ENCODE results near the gene CEMIP2. TPM values are rescaled to one million over a fixed set of nuclear protein-coding genes. Genes with fewer than 3 reads are reported as not detected.
A peak's percentile ranks its signal among the peaks of the same experiment; 100 is the strongest.

Gene CEMIP2
- total and polyA plus RNA-seq, 4 donors: 18.8 to 123 (median 38.6) TPM

DNA sequence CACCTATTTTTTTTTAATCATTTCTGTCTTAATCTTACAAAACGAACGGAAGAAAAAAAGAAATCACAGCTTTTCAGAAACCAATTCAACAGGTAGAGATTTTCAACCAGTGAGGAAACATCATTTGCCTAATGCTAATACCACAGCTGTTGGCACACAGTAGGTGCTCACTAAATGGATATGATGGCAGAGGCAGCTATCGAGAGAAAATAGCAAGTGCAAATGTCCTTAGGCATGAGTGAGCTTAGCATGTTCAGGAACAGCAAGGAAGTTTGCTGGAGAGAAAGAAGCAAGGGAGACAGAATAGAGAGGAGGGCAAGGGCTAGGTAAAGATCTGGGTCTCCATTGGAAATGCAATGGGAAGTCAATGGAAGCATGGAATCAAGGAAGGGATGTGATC lies 49.2 kb downstream of the CEMIP2 start:
- no peaks in the 10 kb centered on the region for H3K27me3 ChIP-seq (ENCODE audit: control insufficient read depth in 4 of 4, insufficient read depth in 4 of 4, low read length in 3 of 4)
- H3K36me3 ChIP-seq (ENCODE audit: control insufficient read depth in 4 of 4, insufficient read depth in 3 of 4, low read depth in 1 of 4, low read length in 3 of 4): peaks cover 3 to 38% (median 23%) of the 10 kb centered on the region in 4 donors
- DNase-seq (ENCODE audit: low spot score): no peak
- no peak overlapping the region for H3K9ac ChIP-seq (ENCODE audit: low read depth in 1 of 2, low read length in 2 of 2)
- H3K27ac ChIP-seq (ENCODE audit: low read depth in 1 of 2, low read length in 2 of 2): peak overlapping the region in 1 of 2 donors; percentile 37
- H3K4me1 ChIP-seq (ENCODE audit: control insufficient read depth in 4 of 4, insufficient read depth in 4 of 4, low read length in 3 of 4): peaks cover 12 to 39% (median 27%) of the 10 kb centered on the region in 4 donors
- TF ChIP-seq TAF1 (conservative IDR thresholded peaks at IDR 0.05): no peak
- TF ChIP-seq, protein P1, sequence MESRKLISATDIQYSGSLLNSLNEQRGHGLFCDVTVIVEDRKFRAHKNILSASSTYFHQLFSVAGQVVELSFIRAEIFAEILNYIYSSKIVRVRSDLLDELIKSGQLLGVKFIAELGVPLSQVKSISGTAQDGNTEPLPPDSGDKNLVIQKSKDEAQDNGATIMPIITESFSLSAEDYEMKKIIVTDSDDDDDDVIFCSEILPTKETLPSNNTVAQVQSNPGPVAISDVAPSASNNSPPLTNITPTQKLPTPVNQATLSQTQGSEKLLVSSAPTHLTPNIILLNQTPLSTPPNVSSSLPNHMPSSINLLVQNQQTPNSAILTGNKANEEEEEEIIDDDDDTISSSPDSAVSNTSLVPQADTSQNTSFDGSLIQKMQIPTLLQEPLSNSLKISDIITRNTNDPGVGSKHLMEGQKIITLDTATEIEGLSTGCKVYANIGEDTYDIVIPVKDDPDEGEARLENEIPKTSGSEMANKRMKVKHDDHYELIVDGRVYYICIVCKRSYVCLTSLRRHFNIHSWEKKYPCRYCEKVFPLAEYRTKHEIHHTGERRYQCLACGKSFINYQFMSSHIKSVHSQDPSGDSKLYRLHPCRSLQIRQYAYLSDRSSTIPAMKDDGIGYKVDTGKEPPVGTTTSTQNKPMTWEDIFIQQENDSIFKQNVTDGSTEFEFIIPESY (IDR thresholded peaks at IDR 0.05): no peak
- no peak for TF ChIP-seq NR2F2 (IDR thresholded peaks at IDR 0.05)
- H3K9me3 ChIP-seq (ENCODE audit: control insufficient read depth in 4 of 4, low read length in 3 of 4): no peaks in the 10 kb centered on the region
- no peak overlapping the region for H3K4me3 ChIP-seq (ENCODE audit: low read depth in 1 of 3, low read length in 3 of 3)
- 96% methylated on average over 3 of the region's 3 CpGs for WGBS

DNA sequence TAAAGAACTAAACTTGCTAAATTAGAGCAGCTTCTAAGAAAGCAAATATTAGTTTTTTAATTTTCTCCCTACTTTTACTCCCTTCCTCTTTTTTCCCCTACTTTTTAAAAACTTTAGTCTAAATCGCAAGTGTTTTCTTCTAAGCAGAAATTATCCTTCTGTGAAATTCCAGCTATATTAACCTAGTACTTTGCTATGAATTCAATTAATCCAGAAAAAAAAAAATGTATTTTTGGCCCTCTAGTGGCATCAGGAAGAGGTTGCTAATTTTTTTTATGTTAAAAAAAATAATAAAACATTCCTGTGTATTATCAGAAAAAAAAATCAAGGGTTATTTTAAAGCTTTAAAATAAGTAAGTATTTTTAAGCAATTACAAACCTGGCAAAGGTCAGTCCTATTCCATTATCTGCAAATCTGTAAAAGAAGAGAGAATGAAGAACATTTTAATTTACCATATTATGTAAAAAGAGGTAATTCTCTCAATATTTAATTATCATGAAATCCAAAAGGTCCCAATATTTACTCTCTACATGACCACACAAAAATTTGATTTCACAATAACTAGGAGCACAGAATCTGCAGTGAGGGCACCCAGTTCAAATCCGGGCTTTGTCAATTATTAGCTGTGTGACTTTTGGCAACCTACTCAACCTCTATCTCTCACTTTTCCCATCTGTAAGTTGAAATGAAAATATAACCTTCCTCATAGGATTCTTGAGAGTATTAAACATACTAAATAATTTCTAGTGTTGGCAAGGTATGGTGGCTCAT lies 52.0 kb downstream of the CEMIP2 start:
- no peaks in the 10 kb centered on the region for H3K27me3 ChIP-seq (ENCODE audit: control insufficient read depth in 4 of 4, insufficient read depth in 4 of 4, low read length in 3 of 4)
- H3K27ac ChIP-seq (ENCODE audit: low read depth in 1 of 2, low read length in 2 of 2): no peak overlapping the region
- H3K9me3 ChIP-seq (ENCODE audit: control insufficient read depth in 4 of 4, low read length in 3 of 4): no peaks in the 10 kb centered on the region
- peaks cover 9 to 34% (median 27%) of the 10 kb centered on the region in 4 donors for H3K4me1 ChIP-seq (ENCODE audit: control insufficient read depth in 4 of 4, insufficient read depth in 4 of 4, low read length in 3 of 4)
- TF ChIP-seq JUND (IDR thresholded peaks at IDR 0.05) (peak in 1 of 2 donors; percentile 54), SP1 (IDR thresholded peaks at IDR 0.05) (peak; percentile 29), RXRA (IDR thresholded peaks at IDR 0.05) (peak; percentile 60 to 85), YY1 (IDR thresholded peaks at IDR 0.05) (peak; percentile 32), EGR1 (IDR thresholded peaks at IDR 0.05; ENCODE audit: low read depth in 2 of 2) (peak in 1 of 2 donors; percentile 26), HNF4A (conservative IDR thresholded peaks at IDR 0.05) (peak; percentile 42 to 63), FOXA2 (IDR thresholded peaks at IDR 0.05) (peak; percentile 54), RAD21 (IDR thresholded peaks at IDR 0.05) (peak; percentile 19 to 32), FOXA1 (IDR thresholded peaks at IDR 0.05) (peak; percentile 39), GABPA (IDR thresholded peaks at IDR 0.05 in 1 of 2, conservative IDR thresholded peaks at IDR 0.05 in 1 of 2) (no peak), TAF1 (conservative IDR thresholded peaks at IDR 0.05) (no peak), HNF4G (IDR thresholded peaks at IDR 0.05) (no peak), NR2F2 (IDR thresholded peaks at IDR 0.05) (no peak)
- TF ChIP-seq, protein P1 (IDR thresholded peaks at IDR 0.05): peak; percentile 28
- TF ChIP-seq, protein P2, sequence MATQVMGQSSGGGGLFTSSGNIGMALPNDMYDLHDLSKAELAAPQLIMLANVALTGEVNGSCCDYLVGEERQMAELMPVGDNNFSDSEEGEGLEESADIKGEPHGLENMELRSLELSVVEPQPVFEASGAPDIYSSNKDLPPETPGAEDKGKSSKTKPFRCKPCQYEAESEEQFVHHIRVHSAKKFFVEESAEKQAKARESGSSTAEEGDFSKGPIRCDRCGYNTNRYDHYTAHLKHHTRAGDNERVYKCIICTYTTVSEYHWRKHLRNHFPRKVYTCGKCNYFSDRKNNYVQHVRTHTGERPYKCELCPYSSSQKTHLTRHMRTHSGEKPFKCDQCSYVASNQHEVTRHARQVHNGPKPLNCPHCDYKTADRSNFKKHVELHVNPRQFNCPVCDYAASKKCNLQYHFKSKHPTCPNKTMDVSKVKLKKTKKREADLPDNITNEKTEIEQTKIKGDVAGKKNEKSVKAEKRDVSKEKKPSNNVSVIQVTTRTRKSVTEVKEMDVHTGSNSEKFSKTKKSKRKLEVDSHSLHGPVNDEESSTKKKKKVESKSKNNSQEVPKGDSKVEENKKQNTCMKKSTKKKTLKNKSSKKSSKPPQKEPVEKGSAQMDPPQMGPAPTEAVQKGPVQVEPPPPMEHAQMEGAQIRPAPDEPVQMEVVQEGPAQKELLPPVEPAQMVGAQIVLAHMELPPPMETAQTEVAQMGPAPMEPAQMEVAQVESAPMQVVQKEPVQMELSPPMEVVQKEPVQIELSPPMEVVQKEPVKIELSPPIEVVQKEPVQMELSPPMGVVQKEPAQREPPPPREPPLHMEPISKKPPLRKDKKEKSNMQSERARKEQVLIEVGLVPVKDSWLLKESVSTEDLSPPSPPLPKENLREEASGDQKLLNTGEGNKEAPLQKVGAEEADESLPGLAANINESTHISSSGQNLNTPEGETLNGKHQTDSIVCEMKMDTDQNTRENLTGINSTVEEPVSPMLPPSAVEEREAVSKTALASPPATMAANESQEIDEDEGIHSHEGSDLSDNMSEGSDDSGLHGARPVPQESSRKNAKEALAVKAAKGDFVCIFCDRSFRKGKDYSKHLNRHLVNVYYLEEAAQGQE (IDR thresholded peaks at IDR 0.05): no peak
- TF ChIP-seq, protein P3, sequence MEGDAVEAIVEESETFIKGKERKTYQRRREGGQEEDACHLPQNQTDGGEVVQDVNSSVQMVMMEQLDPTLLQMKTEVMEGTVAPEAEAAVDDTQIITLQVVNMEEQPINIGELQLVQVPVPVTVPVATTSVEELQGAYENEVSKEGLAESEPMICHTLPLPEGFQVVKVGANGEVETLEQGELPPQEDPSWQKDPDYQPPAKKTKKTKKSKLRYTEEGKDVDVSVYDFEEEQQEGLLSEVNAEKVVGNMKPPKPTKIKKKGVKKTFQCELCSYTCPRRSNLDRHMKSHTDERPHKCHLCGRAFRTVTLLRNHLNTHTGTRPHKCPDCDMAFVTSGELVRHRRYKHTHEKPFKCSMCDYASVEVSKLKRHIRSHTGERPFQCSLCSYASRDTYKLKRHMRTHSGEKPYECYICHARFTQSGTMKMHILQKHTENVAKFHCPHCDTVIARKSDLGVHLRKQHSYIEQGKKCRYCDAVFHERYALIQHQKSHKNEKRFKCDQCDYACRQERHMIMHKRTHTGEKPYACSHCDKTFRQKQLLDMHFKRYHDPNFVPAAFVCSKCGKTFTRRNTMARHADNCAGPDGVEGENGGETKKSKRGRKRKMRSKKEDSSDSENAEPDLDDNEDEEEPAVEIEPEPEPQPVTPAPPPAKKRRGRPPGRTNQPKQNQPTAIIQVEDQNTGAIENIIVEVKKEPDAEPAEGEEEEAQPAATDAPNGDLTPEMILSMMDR (IDR thresholded peaks at IDR 0.05; ENCODE audit: low read depth, low read length, missing input control): peak; percentile 23
- TF ChIP-seq, protein P4, sequence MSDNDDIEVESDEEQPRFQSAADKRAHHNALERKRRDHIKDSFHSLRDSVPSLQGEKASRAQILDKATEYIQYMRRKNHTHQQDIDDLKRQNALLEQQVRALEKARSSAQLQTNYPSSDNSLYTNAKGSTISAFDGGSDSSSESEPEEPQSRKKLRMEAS (IDR thresholded peaks at IDR 0.05): peak; percentile 21
- TF ChIP-seq, protein P5, sequence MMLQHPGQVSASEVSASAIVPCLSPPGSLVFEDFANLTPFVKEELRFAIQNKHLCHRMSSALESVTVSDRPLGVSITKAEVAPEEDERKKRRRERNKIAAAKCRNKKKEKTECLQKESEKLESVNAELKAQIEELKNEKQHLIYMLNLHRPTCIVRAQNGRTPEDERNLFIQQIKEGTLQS (IDR thresholded peaks at IDR 0.05): no peak
- H3K36me3 ChIP-seq (ENCODE audit: control insufficient read depth in 4 of 4, insufficient read depth in 3 of 4, low read depth in 1 of 4, low read length in 3 of 4): peaks cover 5 to 41% (median 22%) of the 10 kb centered on the region in 4 donors
- WGBS: 66% methylated on average over 2 of the region's 2 CpGs
- DNase-seq (ENCODE audit: low spot score): no peak
- H3K9ac ChIP-seq (ENCODE audit: low read depth in 1 of 2, low read length in 2 of 2): no peak overlapping the region
- H3K4me3 ChIP-seq (ENCODE audit: low read depth in 1 of 3, low read length in 3 of 3): no peak overlapping the region

All from liver (tissue), 9 donors.